NCI-H2196 (cell line): Measurements from ENCODE around the gene NUP98.

Source experiments
- DNase-seq: peaks from one replicate; lab custom pipeline; 2025; ENCODE audit not compliant: unreplicated experiment; lab: John Stamatoyannopoulos, UW

Gene NUP98

GRCh38 chr11:3797329-3798090, at the start of gene NUP98:
Gene NUP98 (minus strand): TSS chr11:3797554. CDS start chr11:3782117, 15,437 bp downstream.
- DNase-seq, result peak; percentile 99

GRCh38 chr11:3845670-3846069, 48.3 kb upstream of the NUP98 start:
- no peak for DNase-seq

- DNase-seq, result no peak
Observed at GRCh38 chr11:3845246-3845645, 47.9 kb upstream of the NUP98 start.

- no peak for DNase-seq
Observed at GRCh38 chr11:3843326-3843725, 46.0 kb upstream of the NUP98 start.

GRCh38 chr11:3841426-3842350, 44.3 kb upstream of the NUP98 start:
- peak; percentile 85 for DNase-seq

GRCh38 chr11:3840870-3841425, 43.6 kb upstream of the NUP98 start, which contains the start of gene RHOG:
Gene RHOG (minus strand): TSS chr11:3840959. CDS start chr11:3828138, 12,821 bp downstream.
- peak; percentile 48 for DNase-seq

GRCh38 chr11:3840004-3840869, 42.9 kb upstream of the NUP98 start:
- no peak for DNase-seq

- DNase-seq, result no peak
Observed at GRCh38 chr11:3838504-3838903, 41.1 kb upstream of the NUP98 start.

- DNase-seq, result no peak
Observed at GRCh38 chr11:3837793-3838192, 40.4 kb upstream of the NUP98 start.

- DNase-seq, result no peak
Observed at GRCh38 chr11:3836903-3837302, 39.5 kb upstream of the NUP98 start.

- no peak for DNase-seq
Observed at GRCh38 chr11:3835751-3836150, 38.4 kb upstream of the NUP98 start.

- no peak for DNase-seq
Observed at GRCh38 chr11:3834664-3835461, 37.5 kb upstream of the NUP98 start.

- no peak for DNase-seq
Observed at GRCh38 chr11:3834349-3834663, 37.0 kb upstream of the NUP98 start.

- no peak for DNase-seq
Observed at GRCh38 chr11:3833449-3833848, 36.1 kb upstream of the NUP98 start.

- DNase-seq, result no peak
Observed at GRCh38 chr11:3832816-3833215, 35.5 kb upstream of the NUP98 start.

GRCh38 chr11:3831378-3832239, 34.3 kb upstream of the NUP98 start:
- DNase-seq, result no peak

GRCh38 chr11:3830730-3831129, 33.4 kb upstream of the NUP98 start:
- no peak for DNase-seq

GRCh38 chr11:3830088-3830487, 32.7 kb upstream of the NUP98 start:
- DNase-seq, result no peak
